Aorta (tissue), 5 donors: Measurements from ENCODE around the gene FAM210B. TPM values are rescaled to one million over a fixed set of nuclear protein-coding genes. Genes with fewer than 3 reads are reported as not detected.
A peak's percentile ranks its signal among the peaks of the same experiment; 100 is the strongest.
"Not testable (repeated sequence)": the region's sequence is repeated elsewhere in the genome, so short reads cannot be mapped to it uniquely, and the experiment has no call there.

ENCODE experiments used
- ATAC-seq: fragments of 200-7000 bp; cut with Tn5 transposase; one replicate; pipeline ENCODE4 v1.9.1; 2022; ENCODE audit warnings: moderate library complexity; ENCODE audit not compliant: low FRiP score
- DNase-seq, 2 donors: peaks; one replicate each; pipeline ENCODE4 v3.0.0-alpha.2; 2020
- H3K27ac ChIP-seq, 2 donors: one replicate each; pipeline ENCODE4 v1.5.1; 2013; ENCODE audit warnings: low read length in 2 of 2, mild to moderate bottlenecking in 2 of 2, moderate library complexity in 2 of 2, control low read depth in 1 of 2, inconsistent platforms in 1 of 2, low read depth in 1 of 2
- H3K27me3 ChIP-seq, 2 donors: one replicate each; pipeline ENCODE4 v1.6.1; 2013; ENCODE audit warnings: control low read depth in 1 of 2, low read length in 1 of 2, mild to moderate bottlenecking in 1 of 2, moderate library complexity in 1 of 2; ENCODE audit not compliant: insufficient read depth in 2 of 2, control insufficient read depth in 1 of 2
- H3K36me3 ChIP-seq, 2 donors: one replicate each; pipeline ENCODE4 v1.6.1; 2013; ENCODE audit warnings: control low read depth in 1 of 2, low read length in 1 of 2, mild to moderate bottlenecking in 1 of 2; ENCODE audit not compliant: insufficient read depth in 2 of 2, control insufficient read depth in 1 of 2
- H3K4me1 ChIP-seq, 2 donors: one replicate each; pipeline ENCODE4 v1.6.1; 2013; ENCODE audit warnings: low read length in 2 of 2, control low read depth in 1 of 2, mild to moderate bottlenecking in 1 of 2, moderate library complexity in 1 of 2; ENCODE audit not compliant: insufficient read depth in 2 of 2, control insufficient read depth in 1 of 2
- H3K4me3 ChIP-seq, 2 donors: one replicate each; pipeline ENCODE4 v1.5.1; 2013; ENCODE audit warnings: low read length in 2 of 2, control low read depth in 1 of 2, mild to moderate bottlenecking in 1 of 2
- H3K9me3 ChIP-seq: one replicate; pipeline ENCODE4 v1.6.1; 2013; ENCODE audit warnings: mild to moderate bottlenecking, low read length; ENCODE audit not compliant: control insufficient read depth
- WGBS, 2 donors: extraction: QIAGEN DNeasy Blood & Tissue Kit; methylation state at CpG; one replicate each; pipeline ENCODE4 v1.1.7; 2013; 5-methylcytosine and 5-hydroxymethylcytosine counted together
- intact Hi-C, 2 donors: fragments of 100-400 bp; cut with DNase I; formaldehyde crosslinking; loops; one replicate each; pipeline versions ENCODE4 v1.14.2 to v1.15.0; 2022
- polyA plus RNA-seq, 2 donors: library from polyadenylated mRNA; stranded (reverse); fragments of 200-250 nt; gene quantifications; one replicate each; pipeline ENCODE4 v1.2.3, GENCODE V29; 2013
- total RNA-seq, 2 donors: library from RNA; stranded (reverse); fragmentation: NEBNext Ultra II Directional; extraction: Animal tissue kit (Norgen Biotek cat#: 25700); gene quantifications; one replicate each; pipeline ENCODE4 v1.2.1, GENCODE V29; 2021
- donor health status: healthy with polysubstance abuse.
- donor health status: Bipolar disorder and iron deficiency.
- donor health status: DM: no; HTN: no; CAD: no.
- donor health status: DM: no; HTN: no; CAD: no.
- donor health status: DM: yes; HTN: yes; CAD: no.

FAM210B gene
- total and polyA plus RNA-seq, 4 donors, result 35.0 to 54.5 (median 39.5) TPM

GRCh38 chr20:56383334-56383733, 24.6 kb downstream of the FAM210B start:
- H3K27ac ChIP-seq, result no peak overlapping the region
- H3K4me1 ChIP-seq, result no peaks in the 10 kb centered on the region
- no peak for DNase-seq
- H3K27me3 ChIP-seq, result no peaks in the 10 kb centered on the region
- H3K36me3 ChIP-seq, result no peaks in the 10 kb centered on the region
- no peaks in the 10 kb centered on the region for H3K9me3 ChIP-seq
- no peak for ATAC-seq
- intact Hi-C loops, result no loop called here
- H3K4me3 ChIP-seq, result no peak overlapping the region
- 69 to 80% methylated on average over 8 of the region's 8 CpGs for WGBS, 2 donors

GRCh38 chr20:56385130-56385529, 26.4 kb downstream of the FAM210B start:
- Histone ChIP-seq H3K9me3 (no peaks in the 10 kb centered on the region), H3K4me3 (no peak overlapping the region), H3K27me3 (no peaks in the 10 kb centered on the region), H3K36me3 (no peaks in the 10 kb centered on the region), H3K4me1 (no peaks in the 10 kb centered on the region), H3K27ac (no peak overlapping the region)
- ATAC-seq (no peak), DNase-seq (no peak)
- 96% methylated on average over 4 of the region's 4 CpGs for WGBS, 2 donors
- intact Hi-C loops, result no loop called here

GRCh38 chr20:56386219-56386618, 27.4 kb downstream of the FAM210B start:
- no peak overlapping the region for H3K4me3 ChIP-seq
- intact Hi-C loops, result no loop called here
- DNase-seq (no peak), ATAC-seq (no peak)
- H3K4me1 ChIP-seq, result no peaks in the 10 kb centered on the region
- H3K9me3 ChIP-seq, result no peaks in the 10 kb centered on the region
- 92 to 93% methylated on average over 6 of the region's 6 CpGs for WGBS, 2 donors
- H3K27me3 ChIP-seq, result no peaks in the 10 kb centered on the region
- no peak overlapping the region for H3K27ac ChIP-seq
- H3K36me3 ChIP-seq, result no peaks in the 10 kb centered on the region

GRCh38 chr20:56388882-56389281, 30.1 kb downstream of the FAM210B start:
- Histone ChIP-seq H3K4me3 (no peak overlapping the region), H3K9me3 (no peaks in the 10 kb centered on the region), H3K27me3 (no peaks in the 10 kb centered on the region), H3K27ac (no peak overlapping the region), H3K4me1 (peaks cover 0 to 3% of the 10 kb centered on the region in 2 donors), H3K36me3 (no peaks in the 10 kb centered on the region)
- DNase-seq, result no peak
- no peak for ATAC-seq
- 92 to 97% methylated on average over 4 of the region's 4 CpGs for WGBS, 2 donors
- intact Hi-C loops, result no loop called here

GRCh38 chr20:56389807-56390206, 31.0 kb downstream of the FAM210B start:
- intact Hi-C loops, result loop anchor here in 1 of 2 donors (5.0 kb wide), 1 partner anchor 77 kb away; the partner anchor contains the start of gene RTF2
- Histone ChIP-seq H3K27ac (no peak overlapping the region), H3K36me3 (no peaks in the 10 kb centered on the region), H3K4me3 (no peak overlapping the region), H3K4me1 (peaks cover 0 to 3% of the 10 kb centered on the region in 2 donors), H3K9me3 (no peaks in the 10 kb centered on the region), H3K27me3 (no peaks in the 10 kb centered on the region)
- ATAC-seq, result no peak
- WGBS, 2 donors, result 94 to 97% methylated on average over 4 of the region's 4 CpGs
- no peak for DNase-seq

GRCh38 chr20:56390396-56390795, 31.6 kb downstream of the FAM210B start:
- not testable (repeated sequence) for H3K4me3 ChIP-seq
- WGBS, 2 donors, result 95% methylated on average over 9 of the region's 9 CpGs
- intact Hi-C loops, result loop anchor here in 1 of 2 donors (5.0 kb wide), 1 partner anchor 77 kb away; the partner anchor contains the start of gene RTF2

GRCh38 chr20:56391037-56391436, 32.3 kb downstream of the FAM210B start:
- H3K4me1 ChIP-seq, result peaks cover 0 to 3% of the 10 kb centered on the region in 2 donors
- H3K27ac ChIP-seq, result no peak overlapping the region
- intact Hi-C loops, result loop anchor here in 1 of 2 donors (5.0 kb wide), 1 partner anchor 76 kb away; the partner anchor contains the start of gene RTF2
- DNase-seq (no peak), ATAC-seq (no peak)
- H3K4me3 ChIP-seq, result no peak overlapping the region
- WGBS, 2 donors, result 23 to 27% methylated on average over 10 of the region's 10 CpGs
- no peaks in the 10 kb centered on the region for H3K9me3 ChIP-seq
- H3K27me3 ChIP-seq, result no peaks in the 10 kb centered on the region
- H3K36me3 ChIP-seq, result peaks cover 0 to 8% of the 10 kb centered on the region in 2 donors

More at GRCh38 chr20:56390396-56390795, 31.6 kb downstream of the FAM210B start:
- not testable (repeated sequence) for H3K27me3 ChIP-seq, H3K36me3 ChIP-seq, H3K9me3 ChIP-seq, DNase-seq, ATAC-seq, H3K27ac ChIP-seq, H3K4me1 ChIP-seq

GRCh38 chr20:56391596-56392131, 32.9 kb downstream of the FAM210B start:
- intact Hi-C loops, result loop anchor here (1.0 to 5.0 kb wide), 4 partner anchors 33 to 77 kb away; partner anchors contain the start of genes FAM210B (in 2 of the 2) and RTF2 (in 2 of the 2)
- H3K27me3 ChIP-seq, result no peaks in the 10 kb centered on the region
- WGBS, 2 donors, result 1% methylated on average over 29 of the region's 29 CpGs
- H3K36me3 ChIP-seq, result peaks cover 0 to 9% of the 10 kb centered on the region in 2 donors
- peak overlapping the region; percentile 31 to 56 for H3K4me3 ChIP-seq
- H3K27ac ChIP-seq, result peak overlapping the region in 1 of 2 donors; percentile 68
- no peak for DNase-seq
- peaks cover 0 to 3% of the 10 kb centered on the region in 2 donors for H3K4me1 ChIP-seq
- no peaks in the 10 kb centered on the region for H3K9me3 ChIP-seq
- ATAC-seq, result peak; percentile 60
